Sigmoid colon (tissue), 7 donors: ENCODE data around the gene RFWD3. TPM values are rescaled to one million over a fixed set of nuclear protein-coding genes. Genes with fewer than 3 reads are reported as not detected.

Experiments
- DNase-seq: peaks from one replicate; pipeline ENCODE4 v3.0.0-alpha.2; 2019
- H3K27ac ChIP-seq, 4 donors: fragments of 200-600 bp; sonication (generic); one replicate each; pipeline ENCODE4 v1.5.1; 2016 to 2019; ENCODE audit warnings: mild to moderate bottlenecking in 1 of 4
- H3K27me3 ChIP-seq, 3 donors: fragments of 200-600 bp; sonication (generic); one replicate each; pipeline ENCODE4 v1.5.1; 2019; ENCODE audit warnings: mild to moderate bottlenecking in 1 of 3
- H3K36me3 ChIP-seq, 4 donors: fragments of 200-600 bp; sonication (generic); one replicate each; pipeline ENCODE4 v1.5.1; 2016 to 2019
- H3K4me1 ChIP-seq, 4 donors: fragments of 200-600 bp; sonication (generic); one replicate each; pipeline ENCODE4 v1.5.1; 2017 to 2019
- H3K4me3 ChIP-seq, 4 donors: fragments of 200-600 bp; sonication (generic); one replicate each; pipeline ENCODE4 v1.5.1; 2017 to 2019; ENCODE audit warnings: mild to moderate bottlenecking in 2 of 4, moderate library complexity in 1 of 4
- H3K9me3 ChIP-seq, 4 donors: fragments of 200-600 bp in 3 of 4; sonication (generic) in 3 of 4; one replicate each; pipeline versions ENCODE4 v1.5.1 to v1.6.1; 2013 to 2019
- CTCF ChIP-seq, 4 experiments: fragments of 450-650 bp in 3 of 4; fragments of 200-600 bp in 1 of 4; IDR thresholded peaks; one replicate each; pipeline ENCODE4 v1.5.1; 2016 to 2019; ENCODE audit warnings: antibody characterized with exemption in 4 of 4, mild to moderate bottlenecking in 3 of 4, moderate library complexity in 2 of 4
- EP300 ChIP-seq, 4 donors: sonication (generic); formaldehyde crosslinking; IDR thresholded peaks; one replicate each; pipeline ENCODE4 v1.6.1; 2017; ENCODE audit warnings: antibody characterized with exemption in 4 of 4
- POLR2A ChIP-seq, 2 donors: fragments of 450-650 bp; IDR thresholded peaks; one replicate each; pipeline ENCODE4 v1.6.1; 2016; ENCODE audit warnings: antibody characterized with exemption in 2 of 2, mild to moderate bottlenecking in 2 of 2, moderate library complexity in 2 of 2
- POLR2AphosphoS5 ChIP-seq, 4 donors: sonication (generic); formaldehyde crosslinking; IDR thresholded peaks; one replicate each; pipeline ENCODE4 v1.6.1; 2017; ENCODE audit warnings: antibody characterized with exemption in 4 of 4
- WGBS, 2 donors: extraction: QIAGEN DNeasy Blood & Tissue Kit; methylation state at CpG; one replicate each; pipeline ENCODE4 v1.1.7; 2013; 5-methylcytosine and 5-hydroxymethylcytosine counted together
- intact Hi-C: fragments of 100-400 bp; cut with DNase I; formaldehyde crosslinking; loops from one replicate; pipeline ENCODE4 v1.15.1; 2023
- polyA plus RNA-seq, 3 donors: library from polyadenylated mRNA; stranded (reverse); fragments of 200-250 nt; gene quantifications; one replicate each; pipeline ENCODE4 v1.2.3, GENCODE V29; 2013
- total RNA-seq, 4 donors: library from RNA; depleted of rRNA; stranded (reverse); fragments of >200 nt; gene quantifications; one replicate each; pipeline ENCODE4 v1.1.0, GENCODE V29; 2016
- donor health status: healthy with polysubstance abuse.
- donor health status: Bipolar disorder and iron deficiency.
- donor health status: healthy.

RFWD3 gene
- total and polyA plus RNA-seq, 7 donors: 4.2 to 14.9 (median 9.7) TPM

GRCh38 chr16:74582970-74583369 is 83.7 kb downstream of the RFWD3 start:
- intact Hi-C loops: no loop called here
- TF ChIP-seq CTCF (IDR thresholded peaks at IDR 0.05): no peak
- no peak for TF ChIP-seq POLR2AphosphoS5 (IDR thresholded peaks at IDR 0.05)
- no peak for TF ChIP-seq POLR2A (IDR thresholded peaks at IDR 0.05)
- TF ChIP-seq EP300 (IDR thresholded peaks at IDR 0.05): no peak
- Histone ChIP-seq H3K4me1 (peaks cover 0 to 27% (median 15%) of the 10 kb centered on the region in 4 donors), H3K27me3 (no peaks in the 10 kb centered on the region), H3K9me3 (no peaks in the 10 kb centered on the region), H3K4me3 (no peak overlapping the region), H3K27ac (no peak overlapping the region), H3K36me3 (no peaks in the 10 kb centered on the region)
- DNase-seq: no peak
- 46 to 76% methylated on average over 1 of the region's 1 CpG for WGBS, 2 donors

- Histone ChIP-seq H3K4me1 (peaks cover 0 to 27% (median 15%) of the 10 kb centered on the region in 4 donors), H3K4me3 (no peak overlapping the region), H3K27me3 (no peaks in the 10 kb centered on the region), H3K36me3 (no peaks in the 10 kb centered on the region), H3K27ac (no peak overlapping the region), H3K9me3 (no peaks in the 10 kb centered on the region)
- DNase-seq: no peak
- intact Hi-C loops: no loop called here
- TF ChIP-seq CTCF (IDR thresholded peaks at IDR 0.05) (no peak), POLR2AphosphoS5 (IDR thresholded peaks at IDR 0.05) (no peak), EP300 (IDR thresholded peaks at IDR 0.05) (no peak), POLR2A (IDR thresholded peaks at IDR 0.05) (no peak)
- 62 to 85% methylated on average over 3 of the region's 3 CpGs for WGBS, 2 donors
Measured at GRCh38 chr16:74580833-74581232, 85.8 kb downstream of the RFWD3 start.

- H3K4me1 ChIP-seq: peaks cover 0 to 27% (median 12%) of the 10 kb centered on the region in 4 donors
Measured at GRCh38 chr16:74578838-74579237, 87.8 kb downstream of the RFWD3 start.

GRCh38 chr16:74578433-74578832 is 88.2 kb downstream of the RFWD3 start:
- intact Hi-C loops: no loop called here
- TF ChIP-seq CTCF (IDR thresholded peaks at IDR 0.05) (no peak), POLR2AphosphoS5 (IDR thresholded peaks at IDR 0.05) (no peak), EP300 (IDR thresholded peaks at IDR 0.05) (no peak), POLR2A (IDR thresholded peaks at IDR 0.05) (no peak)
- H3K27ac ChIP-seq: no peak overlapping the region
- no peaks in the 10 kb centered on the region for H3K9me3 ChIP-seq
- DNase-seq: no peak
- no peaks in the 10 kb centered on the region for H3K27me3 ChIP-seq
- H3K36me3 ChIP-seq: no peaks in the 10 kb centered on the region
- WGBS, 2 donors: 92 to 93% methylated on average over 3 of the region's 3 CpGs
- no peak overlapping the region for H3K4me3 ChIP-seq
- H3K4me1 ChIP-seq: peaks cover 0 to 25% (median 10%) of the 10 kb centered on the region in 4 donors

More at GRCh38 chr16:74578838-74579237, 87.8 kb downstream of the RFWD3 start:
- H3K27me3 ChIP-seq: no peaks in the 10 kb centered on the region
- 94 to 96% methylated on average over 3 of the region's 3 CpGs for WGBS, 2 donors
- no peak overlapping the region for H3K27ac ChIP-seq
- DNase-seq: no peak
- no peaks in the 10 kb centered on the region for H3K9me3 ChIP-seq
- intact Hi-C loops: no loop called here
- H3K36me3 ChIP-seq: no peaks in the 10 kb centered on the region
- TF ChIP-seq EP300 (IDR thresholded peaks at IDR 0.05) (no peak), POLR2AphosphoS5 (IDR thresholded peaks at IDR 0.05) (no peak), POLR2A (IDR thresholded peaks at IDR 0.05) (no peak), CTCF (IDR thresholded peaks at IDR 0.05) (no peak)
- H3K4me3 ChIP-seq: no peak overlapping the region

GRCh38 chr16:74577882-74578366 is 88.8 kb downstream of the RFWD3 start:
- DNase-seq: no peak
- intact Hi-C loops: no loop called here
- WGBS, 2 donors: 60 to 64% methylated on average over 2 of the region's 2 CpGs
- Histone ChIP-seq H3K36me3 (no peaks in the 10 kb centered on the region), H3K4me3 (no peak overlapping the region), H3K9me3 (no peaks in the 10 kb centered on the region), H3K4me1 (peaks cover 0 to 21% (median 5%) of the 10 kb centered on the region in 4 donors), H3K27me3 (no peaks in the 10 kb centered on the region), H3K27ac (no peak overlapping the region)
- TF ChIP-seq EP300 (IDR thresholded peaks at IDR 0.05) (no peak), CTCF (IDR thresholded peaks at IDR 0.05) (no peak), POLR2AphosphoS5 (IDR thresholded peaks at IDR 0.05) (no peak), POLR2A (IDR thresholded peaks at IDR 0.05) (no peak)
